ENCODE data around the gene XYLT1.

DNA sequence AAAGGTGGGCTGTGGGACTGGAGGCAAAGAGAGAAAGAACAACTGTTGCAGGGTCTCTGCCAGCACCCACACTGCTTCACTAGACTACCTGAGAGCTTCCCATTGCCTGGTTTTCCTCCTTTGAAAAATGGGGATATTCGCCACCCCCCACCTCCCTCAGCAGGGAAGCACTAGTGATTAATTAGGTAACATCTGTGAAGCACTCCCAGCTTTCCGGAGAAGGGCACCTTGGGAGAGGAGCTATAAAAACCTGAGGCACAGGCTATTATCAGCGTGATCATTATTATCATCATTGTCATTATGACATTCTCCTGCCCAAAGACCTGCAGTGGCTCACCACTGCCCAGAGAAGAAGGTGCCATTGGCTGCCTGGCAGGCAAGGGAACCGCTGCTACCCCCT, 83.5 kb downstream of the XYLT1 start:
- TF ChIP-seq, protein P1, sequence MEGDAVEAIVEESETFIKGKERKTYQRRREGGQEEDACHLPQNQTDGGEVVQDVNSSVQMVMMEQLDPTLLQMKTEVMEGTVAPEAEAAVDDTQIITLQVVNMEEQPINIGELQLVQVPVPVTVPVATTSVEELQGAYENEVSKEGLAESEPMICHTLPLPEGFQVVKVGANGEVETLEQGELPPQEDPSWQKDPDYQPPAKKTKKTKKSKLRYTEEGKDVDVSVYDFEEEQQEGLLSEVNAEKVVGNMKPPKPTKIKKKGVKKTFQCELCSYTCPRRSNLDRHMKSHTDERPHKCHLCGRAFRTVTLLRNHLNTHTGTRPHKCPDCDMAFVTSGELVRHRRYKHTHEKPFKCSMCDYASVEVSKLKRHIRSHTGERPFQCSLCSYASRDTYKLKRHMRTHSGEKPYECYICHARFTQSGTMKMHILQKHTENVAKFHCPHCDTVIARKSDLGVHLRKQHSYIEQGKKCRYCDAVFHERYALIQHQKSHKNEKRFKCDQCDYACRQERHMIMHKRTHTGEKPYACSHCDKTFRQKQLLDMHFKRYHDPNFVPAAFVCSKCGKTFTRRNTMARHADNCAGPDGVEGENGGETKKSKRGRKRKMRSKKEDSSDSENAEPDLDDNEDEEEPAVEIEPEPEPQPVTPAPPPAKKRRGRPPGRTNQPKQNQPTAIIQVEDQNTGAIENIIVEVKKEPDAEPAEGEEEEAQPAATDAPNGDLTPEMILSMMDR (IDR thresholded peaks at IDR 0.05) = no peak
- no peak for TF ChIP-seq POLR2A (IDR thresholded peaks at IDR 0.05)
